ENCODE data around the gene CCDC187. TPM values are rescaled to one million over a fixed set of nuclear protein-coding genes. Genes with fewer than 3 reads are reported as not detected.

The CCDC187 gene
- total RNA-seq, 4 donors from 2014 or later, result 0.13 to 0.45 TPM; not detected in 2

- TF ChIP-seq CTCF (IDR thresholded peaks at IDR 0.05), result no peak
- TF ChIP-seq POLR2AphosphoS5 (IDR thresholded peaks at IDR 0.05), result no peak
- TF ChIP-seq EP300 (IDR thresholded peaks at IDR 0.05), result no peak
- WGBS, result 75% methylated on average over 25 of the region's 46 CpGs
- Histone ChIP-seq H3K9me3 (no peaks in the 10 kb centered on the region), H3K27me3 (no peaks in the 10 kb centered on the region), H3K4me1 (peaks cover 23% of the 10 kb centered on the region), H3K4me3 (no peak overlapping the region), H3K27ac (no peak overlapping the region), H3K36me3 (peaks cover 10% of the 10 kb centered on the region)
- DNase-seq (ENCODE audit: low spot score in 2 of 2), result no peak
Measured at GRCh38 chr9:136331556-136332481, 27.9 kb upstream of the CCDC187 start.

GRCh38 chr9:136331030-136331429, 27.1 kb upstream of the CCDC187 start:
- WGBS, result 100% methylated on average over 1 of the region's 15 CpGs
- no peak overlapping the region for H3K27ac ChIP-seq
- no peaks in the 10 kb centered on the region for H3K9me3 ChIP-seq
- H3K27me3 ChIP-seq, result no peaks in the 10 kb centered on the region
- H3K4me1 ChIP-seq, result peaks cover 31% of the 10 kb centered on the region
- H3K4me3 ChIP-seq, result no peak overlapping the region
- DNase-seq (ENCODE audit: low spot score in 2 of 2), result no peak
- TF ChIP-seq POLR2A (IDR thresholded peaks at IDR 0.05) (no peak), EP300 (IDR thresholded peaks at IDR 0.05) (no peak), POLR2AphosphoS5 (IDR thresholded peaks at IDR 0.05) (no peak), CTCF (IDR thresholded peaks at IDR 0.05) (no peak)
- peaks cover 2% of the 10 kb centered on the region for H3K36me3 ChIP-seq

- Histone ChIP-seq H3K9me3 (no peaks in the 10 kb centered on the region), H3K27ac (no peak overlapping the region), H3K4me3 (no peak overlapping the region), H3K27me3 (no peaks in the 10 kb centered on the region), H3K36me3 (no peaks in the 10 kb centered on the region), H3K4me1 (peaks cover 35% of the 10 kb centered on the region)
- no peak for DNase-seq (ENCODE audit: low spot score in 2 of 2)
- WGBS, result 75% methylated on average over 12 of the region's 14 CpGs
- TF ChIP-seq EP300 (IDR thresholded peaks at IDR 0.05) (no peak), POLR2A (IDR thresholded peaks at IDR 0.05) (no peak), POLR2AphosphoS5 (IDR thresholded peaks at IDR 0.05) (no peak), CTCF (IDR thresholded peaks at IDR 0.05) (no peak)
Measured at GRCh38 chr9:136330406-136330990, 26.6 kb upstream of the CCDC187 start.

GRCh38 chr9:136329636-136330405, 25.9 kb upstream of the CCDC187 start:
- TF ChIP-seq CTCF (IDR thresholded peaks at IDR 0.05), result no peak
- TF ChIP-seq POLR2AphosphoS5 (IDR thresholded peaks at IDR 0.05), result no peak
- no peak for TF ChIP-seq EP300 (IDR thresholded peaks at IDR 0.05)
- no peak for TF ChIP-seq POLR2A (IDR thresholded peaks at IDR 0.05)
- DNase-seq (ENCODE audit: low spot score in 2 of 2), result no peak
- Histone ChIP-seq H3K4me1 (peaks cover 35% of the 10 kb centered on the region), H3K4me3 (no peak overlapping the region), H3K27ac (no peak overlapping the region), H3K9me3 (no peaks in the 10 kb centered on the region), H3K27me3 (no peaks in the 10 kb centered on the region), H3K36me3 (no peaks in the 10 kb centered on the region)
- 89% methylated on average over 9 of the region's 23 CpGs for WGBS
